IPS-NIHi7 (cell line): ENCODE results near the gene PARD3B.

ENCODE experiments used
- DNase-seq: peaks from one replicate; pipeline ENCODE4 v3.0.0; 2012; ENCODE audit warnings: mixed read lengths; ENCODE audit errors: extremely low spot score

PARD3B gene

GRCh38 chr2:205500065-205500464 is 954.8 kb downstream of the PARD3B start:
- DNase-seq, result no peak

GRCh38 chr2:205500951-205501350 is 955.7 kb downstream of the PARD3B start:
- DNase-seq, result no peak

- no peak for DNase-seq
Observed at GRCh38 chr2:205501826-205502225, 956.6 kb downstream of the PARD3B start.

- no peak for DNase-seq
Observed at GRCh38 chr2:205505371-205505770, 960.1 kb downstream of the PARD3B start.

- DNase-seq, result no peak
Observed at GRCh38 chr2:205509655-205510054, 964.4 kb downstream of the PARD3B start.

- peak; percentile 14 for DNase-seq
Observed at GRCh38 chr2:205510345-205510744, 965.1 kb downstream of the PARD3B start.

GRCh38 chr2:205511221-205511620 is 965.9 kb downstream of the PARD3B start:
- no peak for DNase-seq

GRCh38 chr2:205511641-205512040 is 966.4 kb downstream of the PARD3B start:
- DNase-seq, result no peak

- DNase-seq, result no peak
Observed at GRCh38 chr2:205520311-205520710, 975.0 kb downstream of the PARD3B start.

GRCh38 chr2:205524656-205525055 is 979.4 kb downstream of the PARD3B start:
- DNase-seq, result no peak

GRCh38 chr2:205527801-205528200 is 982.5 kb downstream of the PARD3B start:
- no peak for DNase-seq

GRCh38 chr2:205531072-205531471 is 985.8 kb downstream of the PARD3B start:
- DNase-seq, result no peak

- no peak for DNase-seq
Observed at GRCh38 chr2:205531489-205532148, 986.3 kb downstream of the PARD3B start.

GRCh38 chr2:205535001-205535400 is 989.7 kb downstream of the PARD3B start:
- DNase-seq, result no peak

- DNase-seq, result peak; percentile 36
Observed at GRCh38 chr2:205539603-205540002, 994.3 kb downstream of the PARD3B start.

- DNase-seq, result no peak
Observed at GRCh38 chr2:205540036-205540435, 994.8 kb downstream of the PARD3B start.

- no peak for DNase-seq
Observed at GRCh38 chr2:205543262-205543843, 998.1 kb downstream of the PARD3B start.

- DNase-seq, result no peak
Observed at GRCh38 chr2:205543937-205544702, 998.8 kb downstream of the PARD3B start.

- no peak for DNase-seq
Observed at GRCh38 chr2:205545971-205546816, 1000.9 kb downstream of the PARD3B start.

- DNase-seq, result no peak
Observed at GRCh38 chr2:205555566-205556230, 1010.4 kb downstream of the PARD3B start.

- no peak for DNase-seq
Observed at GRCh38 chr2:205556357-205556756, 1011.1 kb downstream of the PARD3B start.
